Loucy (cell line): ENCODE measurements around the gene CHN2.

Experiments
- H2AFZ ChIP-seq: fragments of 200-600 bp; sonication (generic); 2 replicates; pipeline ENCODE4 v1.6.0; 2016; ENCODE audit warnings: antibody characterized with exemption, mild to moderate bottlenecking, low read length, moderate library complexity
- H3F3A ChIP-seq: fragments of 200-600 bp; 2 replicates; pipeline ENCODE4 v1.6.0; 2016; ENCODE audit warnings: antibody characterized with exemption, low read depth, mild to moderate bottlenecking
- H3K27me3 ChIP-seq: fragments of 200-600 bp; sonication (generic); 2 replicates; pipeline ENCODE4 v1.6.1; 2014; ENCODE audit warnings: low read length, mild to moderate bottlenecking; ENCODE audit not compliant: insufficient read depth, poor library complexity, severe bottlenecking
- H3K36me3 ChIP-seq: fragments of 200-600 bp; sonication (generic); 2 replicates; pipeline ENCODE4 v1.6.1; 2016; ENCODE audit warnings: low read length; ENCODE audit not compliant: insufficient read depth
- H3K4me1 ChIP-seq: fragments of 200-600 bp; sonication (generic); 2 replicates; pipeline ENCODE4 v1.5.1; 2014; ENCODE audit warnings: low read length, mild to moderate bottlenecking; ENCODE audit not compliant: insufficient read depth, poor library complexity, severe bottlenecking
- H3K4me2 ChIP-seq: fragments of 200-600 bp; sonication (generic); 2 replicates; pipeline ENCODE4 v1.6.0; 2014; ENCODE audit warnings: antibody characterized with exemption, low read length, low read depth, mild to moderate bottlenecking; ENCODE audit not compliant: poor library complexity, severe bottlenecking
- H3K4me3 ChIP-seq: fragments of 200-600 bp; sonication (generic); 2 replicates; pipeline ENCODE4 v1.5.1; 2014; ENCODE audit warnings: low read length, mild to moderate bottlenecking, mixed read lengths; ENCODE audit not compliant: poor library complexity, severe bottlenecking
- H3K79me2 ChIP-seq: fragments of 200-600 bp; sonication (generic); 2 replicates; pipeline ENCODE4 v1.6.1; 2014; ENCODE audit warnings: low read length; ENCODE audit not compliant: insufficient read depth
- H3K9ac ChIP-seq: fragments of 200-600 bp; sonication (generic); 2 replicates; pipeline ENCODE4 v1.6.0; 2014; ENCODE audit warnings: mild to moderate bottlenecking, low read depth, low read length, moderate library complexity; ENCODE audit not compliant: poor library complexity, severe bottlenecking
- H3K9me2 ChIP-seq: fragments of 200-600 bp; sonication (generic); replicated peaks from 2 replicates; pipeline ENCODE4 v1.6.1; 2016; ENCODE audit warnings: low read depth, low read length, mixed read lengths
- H3K9me3 ChIP-seq: fragments of 200-600 bp; sonication (generic); 2 replicates; pipeline ENCODE4 v1.6.1; 2014; ENCODE audit warnings: mild to moderate bottlenecking, antibody characterized with exemption, low read length, low read depth; ENCODE audit not compliant: insufficient read depth
- H4K20me1 ChIP-seq: fragments of 200-600 bp; sonication (generic); 2 replicates; pipeline ENCODE4 v1.6.0; 2014; ENCODE audit warnings: antibody characterized with exemption, low read length, mild to moderate bottlenecking; ENCODE audit not compliant: insufficient read depth, poor library complexity, severe bottlenecking
- CTCF ChIP-seq: fragments of 200-600 bp; sonication (generic); conservative IDR thresholded peaks from 2 replicates; pipeline ENCODE4 v1.5.1; 2014; ENCODE audit warnings: mild to moderate bottlenecking, antibody characterized with exemption, low read length
- EZH2phosphoT487 ChIP-seq: fragments of 200-600 bp; IDR thresholded peaks from 2 replicates; pipeline ENCODE4 v1.6.1; 2018; ENCODE audit warnings: antibody characterized with exemption, mild to moderate bottlenecking, moderate library complexity, borderline replicate concordance

The CHN2 gene

GRCh38 chr7:29463504-29464158, 269.1 kb downstream of the CHN2 start:
- Histone ChIP-seq H3K4me2 (no peak overlapping the region), H3K9me3 (no peaks in the 10 kb centered on the region), H3K4me3 (no peak overlapping the region), H3K36me3 (no peaks in the 10 kb centered on the region), H3F3A (no peaks in the 10 kb centered on the region), H3K9me2 (no peaks in the 10 kb centered on the region), H3K9ac (no peak overlapping the region), H4K20me1 (no peaks in the 10 kb centered on the region), H3K27me3 (no peaks in the 10 kb centered on the region), H3K79me2 (no peaks in the 10 kb centered on the region), H2AFZ (no peak overlapping the region), H3K4me1 (peaks cover 4% of the 10 kb centered on the region)
- no peak for TF ChIP-seq EZH2phosphoT487
- no peak for TF ChIP-seq CTCF

- Histone ChIP-seq H3F3A (no peaks in the 10 kb centered on the region), H3K27me3 (no peaks in the 10 kb centered on the region), H3K9me3 (no peaks in the 10 kb centered on the region), H2AFZ (no peak overlapping the region), H3K4me2 (no peak overlapping the region), H3K79me2 (no peaks in the 10 kb centered on the region), H3K36me3 (no peaks in the 10 kb centered on the region), H3K9ac (no peak overlapping the region), H3K9me2 (no peaks in the 10 kb centered on the region), H3K4me3 (no peak overlapping the region), H4K20me1 (no peaks in the 10 kb centered on the region), H3K4me1 (peaks cover 4% of the 10 kb centered on the region)
- TF ChIP-seq CTCF: no peak
- no peak for TF ChIP-seq EZH2phosphoT487
Measured at GRCh38 chr7:29464753-29465152, 270.2 kb downstream of the CHN2 start.

GRCh38 chr7:29467193-29467926, 272.8 kb downstream of the CHN2 start:
- TF ChIP-seq CTCF (no peak), EZH2phosphoT487 (no peak)
- H2AFZ ChIP-seq: no peak overlapping the region
- no peaks in the 10 kb centered on the region for H3K9me2 ChIP-seq
- H3F3A ChIP-seq: no peaks in the 10 kb centered on the region
- H3K4me2 ChIP-seq: no peak overlapping the region
- H3K4me3 ChIP-seq: no peak overlapping the region
- H3K4me1 ChIP-seq: peaks cover 4% of the 10 kb centered on the region
- H4K20me1 ChIP-seq: no peaks in the 10 kb centered on the region
- H3K9me3 ChIP-seq: no peaks in the 10 kb centered on the region
- no peak overlapping the region for H3K9ac ChIP-seq
- H3K79me2 ChIP-seq: no peaks in the 10 kb centered on the region
- H3K36me3 ChIP-seq: no peaks in the 10 kb centered on the region
- no peaks in the 10 kb centered on the region for H3K27me3 ChIP-seq
